HG02981 (cell line): ENCODE results near the gene LRRC10B.

Experiments used
- ATAC-seq: cut with Tn5 transposase; IDR thresholded peaks from one replicate; pipeline ENCODE4 v1.9.1; 2021; ENCODE audit warnings: mild to moderate bottlenecking, moderate library complexity; ENCODE audit not compliant: unreplicated experiment

The LRRC10B gene

GRCh38 chr11:61507012-61507768, 1.4 kb upstream of the LRRC10B start:
- ATAC-seq = no peak

GRCh38 chr11:61509043-61510029, 787 bp downstream of the LRRC10B start:
- peak; percentile 52 for ATAC-seq

GRCh38 chr11:61510166-61510919, 1.8 kb downstream of the LRRC10B start:
- no peak for ATAC-seq

GRCh38 chr11:61510974-61511373, 2.4 kb downstream of the LRRC10B start:
- no peak for ATAC-seq

- no peak for ATAC-seq
These were observed 2.8 kb downstream of the LRRC10B start for GRCh38 chr11:61511383-61511782.

GRCh38 chr11:61512435-61512834, 3.9 kb downstream of the LRRC10B start:
- no peak for ATAC-seq

GRCh38 chr11:61513143-61513765, 4.7 kb downstream of the LRRC10B start:
- ATAC-seq = no peak

- no peak for ATAC-seq
These were observed 5.7 kb downstream of the LRRC10B start for GRCh38 chr11:61514050-61514917.

- ATAC-seq = no peak
These were observed 7.1 kb downstream of the LRRC10B start for GRCh38 chr11:61515686-61516085.

GRCh38 chr11:61516191-61516590, 7.6 kb downstream of the LRRC10B start:
- no peak for ATAC-seq

GRCh38 chr11:61516675-61517572, 8.4 kb downstream of the LRRC10B start:
- ATAC-seq = no peak

- ATAC-seq = no peak
These were observed 9.7 kb downstream of the LRRC10B start for GRCh38 chr11:61518032-61518795.

GRCh38 chr11:61522881-61523280, 14.3 kb downstream of the LRRC10B start:
- ATAC-seq = no peak

- ATAC-seq = no peak
These were observed 15.9 kb downstream of the LRRC10B start for GRCh38 chr11:61524446-61524845.

- no peak for ATAC-seq
These were observed 16.5 kb downstream of the LRRC10B start for GRCh38 chr11:61524963-61525587.

- no peak for ATAC-seq
These were observed 17.7 kb downstream of the LRRC10B start for GRCh38 chr11:61526229-61526628.

GRCh38 chr11:61526956-61527731, 18.6 kb downstream of the LRRC10B start:
- no peak for ATAC-seq
